H1 (cell line): Measurements from ENCODE around the gene USP13. TPM values are rescaled to one million over a fixed set of nuclear protein-coding genes. Genes with fewer than 3 reads are reported as not detected.

Experiments used
- CTCF ChIA-PET: fragments of 300-600 bp; sonication (Branson Sonifier 250); formaldehyde crosslinking; loops from one replicate; lab custom pipeline; 2021; ENCODE audit not compliant: partially characterized antibody; lab: Charles Lee
- POLR2A ChIA-PET: fragments of 300-600 bp; sonication (Branson Sonifier 250); formaldehyde crosslinking; loops from one replicate; lab custom pipeline; 2021; ENCODE audit warnings: inconsistent platforms; ENCODE audit not compliant: partially characterized antibody; lab: Charles Lee
- DNase-seq, 2 experiments: peaks; one replicate each; pipeline versions ENCODE4 v3.0.0 to v3.0.0-alpha.2; 2010 to 2022; ENCODE audit warnings: low spot score in 2 of 2, low read depth in 1 of 2, mixed read lengths in 1 of 2
- FAIRE-seq: peaks from 2 replicates; lab custom pipeline; 2011; peaks lifted over from hg19 to GRCh38; lab: Jason Lieb, UNC
- H2AFZ ChIP-seq: 2 replicates; pipeline ENCODE4 v1.8.1; 2012; ENCODE audit warnings: low read length, inconsistent platforms
- H2AK5ac ChIP-seq: 2 replicates; pipeline ENCODE4 v1.6.1; 2013; ENCODE audit warnings: low read depth, low read length
- H2BK120ac ChIP-seq: replicated peaks from 2 replicates; pipeline ENCODE3; 2013; ENCODE audit warnings: low read depth, low read length, inconsistent platforms
- H2BK12ac ChIP-seq: 2 replicates; pipeline ENCODE4 v1.6.1; 2013; ENCODE audit warnings: low read depth, low read length
- H2BK15ac ChIP-seq: 2 replicates; pipeline ENCODE4 v1.6.1; 2013; ENCODE audit warnings: low read length
- H2BK20ac ChIP-seq: 2 replicates; pipeline ENCODE4 v1.6.1; 2013; ENCODE audit warnings: low read length
- H2BK5ac ChIP-seq: 2 replicates; pipeline ENCODE4 v1.6.1; 2013; ENCODE audit warnings: low read depth, low read length
- H3K14ac ChIP-seq: 2 replicates; pipeline ENCODE4 v1.6.1; 2013; ENCODE audit warnings: inconsistent platforms; ENCODE audit not compliant: insufficient read length
- H3K18ac ChIP-seq: 2 replicates; pipeline ENCODE4 v1.6.1; 2013; ENCODE audit warnings: low read length; ENCODE audit errors: extremely low read depth
- H3K23ac ChIP-seq: 2 replicates; pipeline ENCODE4 v1.6.1; 2013; ENCODE audit warnings: inconsistent platforms; ENCODE audit not compliant: insufficient read length
- H3K23me2 ChIP-seq: 2 replicates; pipeline ENCODE4 v1.6.1; 2013; ENCODE audit warnings: low read depth, low read length
- H3K27ac ChIP-seq: 2 replicates; pipeline ENCODE4 v1.6.1; 2011; ENCODE audit warnings: low read depth, low read length, inconsistent platforms
- H3K27me3 ChIP-seq, 4 experiments: replicated peaks in 1 of 4; 1 replicate in 1 of 4; 2 replicates in 3 of 4; pipeline versions ENCODE4 v1.6.1 to v1.8.1; 2011 to 2013; ENCODE audit warnings: low read length in 3 of 4, mild to moderate bottlenecking in 3 of 4, inconsistent platforms in 2 of 4, mixed read lengths in 2 of 4, moderate library complexity in 1 of 4; ENCODE audit not compliant: control insufficient read depth in 3 of 4, insufficient read depth in 3 of 4; ENCODE audit errors: extremely low read depth in 1 of 4
- H3K36me3 ChIP-seq, 4 experiments: 2 replicates each; pipeline versions ENCODE4 v1.6.1 to v1.8.1; 2011 to 2013; ENCODE audit warnings: mild to moderate bottlenecking in 4 of 4, low read length in 3 of 4, moderate library complexity in 2 of 4, control low read depth in 1 of 4, inconsistent platforms in 1 of 4; ENCODE audit not compliant: insufficient read depth in 4 of 4, control insufficient read depth in 2 of 4
- H3K4ac ChIP-seq: replicated peaks from 2 replicates; pipeline ENCODE3; 2013; ENCODE audit warnings: low read length, low read depth, mixed read lengths, inconsistent platforms; ENCODE audit not compliant: insufficient read length
- H3K4me1 ChIP-seq, 4 experiments: replicated peaks in 1 of 4; 1 replicate in 1 of 4; 2 replicates in 3 of 4; pipeline versions ENCODE4 v1.6.1 to v1.8.1; 2011 to 2013; ENCODE audit warnings: low read length in 3 of 4, inconsistent platforms in 2 of 4, mixed read lengths in 1 of 4; ENCODE audit not compliant: insufficient read depth in 4 of 4, control insufficient read depth in 3 of 4
- H3K4me2 ChIP-seq, 2 experiments: 2 replicates each; pipeline versions ENCODE4 v1.6.1 to v1.8.1; 2011 to 2013; ENCODE audit warnings: low read depth in 2 of 2, low read length in 2 of 2, control low read depth in 1 of 2, inconsistent platforms in 1 of 2, mild to moderate bottlenecking in 1 of 2; ENCODE audit not compliant: insufficient read depth in 1 of 2
- H3K4me3 ChIP-seq, 4 experiments: fragments of 200-600, 300-600 bp in 1 of 4; sonication (generic), shearing (Covaris generic), sonication (Bioruptor Twin) in 1 of 4; 2 replicates each; pipeline versions ENCODE4 v1.5.1 to v1.8.1; 2011 to 2016; ENCODE audit warnings: low read length in 4 of 4, low read depth in 3 of 4, control low read depth in 2 of 4, inconsistent platforms in 2 of 4, mild to moderate bottlenecking in 2 of 4, mixed read lengths in 1 of 4, moderate library complexity in 1 of 4; ENCODE audit not compliant: insufficient read depth in 2 of 4; ENCODE audit errors: extremely low read depth in 1 of 4
- H3K56ac ChIP-seq: replicated peaks from 2 replicates; pipeline ENCODE3; 2013; ENCODE audit warnings: low read depth, mild to moderate bottlenecking, mixed read lengths, low read length, inconsistent platforms; ENCODE audit not compliant: insufficient read length
- H3K79me1 ChIP-seq: 2 replicates; pipeline ENCODE4 v1.6.1; 2013; ENCODE audit warnings: low read depth, low read length, control low read depth
- H3K79me2 ChIP-seq, 2 experiments: 2 replicates each; pipeline versions ENCODE4 v1.6.1 to v1.8.1; 2012 to 2013; ENCODE audit warnings: low read length in 2 of 2, mild to moderate bottlenecking in 2 of 2, inconsistent platforms in 1 of 2; ENCODE audit not compliant: insufficient read depth in 2 of 2, control insufficient read depth in 1 of 2
- H3K9ac ChIP-seq, 4 experiments: replicated peaks in 1 of 4; 1 replicate in 1 of 4; 2 replicates in 3 of 4; pipeline versions ENCODE4 v1.6.1 to v1.8.1; 2011 to 2013; ENCODE audit warnings: low read depth in 3 of 4, low read length in 3 of 4, control low read depth in 2 of 4, mild to moderate bottlenecking in 2 of 4, moderate library complexity in 2 of 4, inconsistent platforms in 1 of 4; ENCODE audit errors: extremely low read depth in 1 of 4
- H3K9me3 ChIP-seq, 2 experiments: 2 replicates each; pipeline versions ENCODE4 v1.6.1 to v1.8.1; 2012 to 2013; ENCODE audit warnings: mild to moderate bottlenecking in 2 of 2, moderate library complexity in 2 of 2, control low read depth in 1 of 2, inconsistent platforms in 1 of 2, low read depth in 1 of 2, low read length in 1 of 2, mixed read lengths in 1 of 2; ENCODE audit not compliant: insufficient read depth in 2 of 2
- H4K20me1 ChIP-seq, 2 experiments: replicated peaks in 1 of 2; 2 replicates each; pipeline versions ENCODE3 to v1.8.1; 2011 to 2013; ENCODE audit warnings: inconsistent platforms in 2 of 2, low read length in 2 of 2, mild to moderate bottlenecking in 1 of 2; ENCODE audit not compliant: insufficient read depth in 2 of 2, control insufficient read depth in 1 of 2
- H4K5ac ChIP-seq: 2 replicates; pipeline ENCODE4 v1.6.1; 2013; ENCODE audit warnings: low read length, low read depth, mixed read lengths, inconsistent platforms; ENCODE audit not compliant: insufficient read length
- H4K8ac ChIP-seq: 2 replicates; pipeline ENCODE4 v1.8.0; 2013; ENCODE audit warnings: mild to moderate bottlenecking, moderate library complexity, low read length, inconsistent platforms; ENCODE audit not compliant: insufficient read depth; ENCODE audit errors: extremely low read depth
- H4K91ac ChIP-seq: replicated peaks from 2 replicates; pipeline ENCODE3; 2013; ENCODE audit warnings: low read length, mixed read lengths, inconsistent platforms; ENCODE audit not compliant: insufficient read length
- BACH1 ChIP-seq: IDR thresholded peaks from 2 replicates; pipeline ENCODE4 v1.6.1; 2012; ENCODE audit warnings: low read length, improper control_type of control experiment
- CBX5 ChIP-seq: fragments of 300-800, 300-1000 bp; sonication (generic); IDR thresholded peaks from 2 replicates; pipeline ENCODE4 v1.7.1; 2016; ENCODE audit warnings: antibody characterized with exemption, low read length, low read depth
- CHD2 ChIP-seq: IDR thresholded peaks from 2 replicates; pipeline ENCODE4 v1.6.1; 2012; ENCODE audit warnings: low read length, improper control_type of control experiment
- EZH2 ChIP-seq: fragments of 200-600 bp; sonication (generic); IDR thresholded peaks from 2 replicates; pipeline ENCODE4 v1.7.1; 2012; ENCODE audit warnings: low read depth, mild to moderate bottlenecking, moderate library complexity, low read length, inconsistent platforms; ENCODE audit not compliant: severe bottlenecking
- FOSL1 ChIP-seq: IDR thresholded peaks from 2 replicates; pipeline ENCODE4 v1.6.1; 2011; ENCODE audit warnings: mild to moderate bottlenecking, low read depth, low read length, moderate library complexity; ENCODE audit not compliant: insufficient read depth
- JUN ChIP-seq: IDR thresholded peaks from 2 replicates; pipeline ENCODE4 v1.6.1; 2011; ENCODE audit warnings: low read depth, mild to moderate bottlenecking, improper control_type of control experiment, low read length
- PHF8 ChIP-seq: fragments of 200-600 bp; sonication (generic); conservative IDR thresholded peaks from 2 replicates; pipeline ENCODE4 v1.7.1; 2012; ENCODE audit warnings: low read depth, mild to moderate bottlenecking, inconsistent platforms, low read length, moderate library complexity
- RAD21 ChIP-seq, 2 experiments: IDR thresholded peaks in 1 of 2; conservative IDR thresholded peaks in 1 of 2; 2 replicates each; pipeline ENCODE4 v1.6.1; 2011; ENCODE audit warnings: low read depth in 2 of 2, low read length in 2 of 2, improper control_type of control experiment in 1 of 2, inconsistent platforms in 1 of 2, mild to moderate bottlenecking in 1 of 2, moderate library complexity in 1 of 2
- SIRT6 ChIP-seq: IDR thresholded peaks from one replicate; pipeline ENCODE4 v1.7.1; 2012; ENCODE audit warnings: low read length, inconsistent platforms
- TAF1 ChIP-seq: IDR thresholded peaks from 2 replicates; pipeline ENCODE4 v1.6.1; 2011; ENCODE audit warnings: mild to moderate bottlenecking, low read depth, low read length
- WGBS, 2 experiments: shearing (Covaris generic) in 1 of 2; methylation state at CpG; one replicate each; pipeline versions ENCODE4 v1.1.6 to v1.1.7; 2013 to 2015; ENCODE audit warnings: low lambda C conversion rate in 2 of 2, mixed read lengths in 2 of 2, inconsistent platforms in 1 of 2, low coverage in 1 of 2, missing lambda C conversion rate in 1 of 2; ENCODE audit not compliant: insufficient replicate concordance in 2 of 2, insufficient coverage in 1 of 2, insufficient read length in 1 of 2; ENCODE audit errors: extremely low coverage in 1 of 2, missing lambda C conversion rate in 1 of 2; 5-methylcytosine and 5-hydroxymethylcytosine counted together
- polyA plus RNA-seq, 7 experiments: library from polyadenylated mRNA; depleted of rRNA in 3 of 7; stranded (reverse) in 5 of 7; unstranded in 2 of 7; fragments of >200 nt in 5 of 7; fragments of 200-250 nt in 2 of 7; gene quantifications; 1 replicate in 5 of 7; 2 replicates in 1 of 7; 4 replicates in 1 of 7; pipeline versions ENCODE4 v1.2.1 to v1.2.3, GENCODE V29; 2011 to 2013; ENCODE audit warnings: missing spikeins in 2 of 7, mixed read lengths in 2 of 7
- total RNA-seq: library from RNA; stranded (reverse); fragmentation: NEBNext Ultra II Directional; extraction: Animal tissue kit (Norgen Biotek cat#: 25700); gene quantifications from 2 replicates; pipeline ENCODE4 v1.2.1, GENCODE V29; 2021
- TF ChIP-seq, protein P1 (sequence below): IDR thresholded peaks from 2 replicates; pipeline ENCODE4 v1.6.1; 2012; ENCODE audit warnings: inconsistent platforms

USP13 gene
- total and polyA plus RNA-seq, 2 of the 8 experiments (the other 6 are each of a cell fraction or from before 2014, with no cell fraction given), result 7.9 to 25.9 TPM

- 58% methylated on average over 11 of the region's 11 CpGs; no CpG with 5 or more reads in 1 of the 2 experiments for WGBS, 2 experiments
- H3K4me2 ChIP-seq, result peak overlapping the region; percentile 70 to 95
- H3K79me1 ChIP-seq, result peaks cover 6% of the 10 kb centered on the region
- H3K9ac ChIP-seq, result peak overlapping the region in 2 of 4 experiments; percentile 62 to 97; a peak in 3 of 7 replicates
- no peak overlapping the region for H4K5ac ChIP-seq
- CTCF ChIA-PET, result interaction anchor here (0.6 to 0.7 kb wide), 2 partner anchors 58 to 116 kb away, joined by 3 read pairs; no protein-coding TSS in a partner anchor
- H3K4me1 ChIP-seq, result peaks cover 3 to 8% (median 4%) of the 10 kb centered on the region in 4 experiments; a peak in 6 of 7 replicates
- FAIRE-seq, result no peak
- H2BK15ac ChIP-seq, result no peak overlapping the region
- no peak overlapping the region for H2BK120ac ChIP-seq
- H3K9me3 ChIP-seq, result no peaks in the 10 kb centered on the region
- H3K23me2 ChIP-seq, result peaks cover 5% of the 10 kb centered on the region; the same call in 1 of the 2 replicates
- peaks cover 0 to 5% of the 10 kb centered on the region in 2 experiments for H4K20me1 ChIP-seq
- no peaks in the 10 kb centered on the region for H3K36me3 ChIP-seq
- H2BK20ac ChIP-seq, result no peak overlapping the region
- H2BK5ac ChIP-seq, result no peak overlapping the region
- 0 out of 2 replicates have a peak overlapping the region, but pooled peaks have one; percentile 80 for H2AFZ ChIP-seq
- H2AK5ac ChIP-seq, result no peak overlapping the region
- no peak overlapping the region for H3K4ac ChIP-seq
- H3K14ac ChIP-seq, result no peak overlapping the region
- H3K56ac ChIP-seq, result no peak overlapping the region
- H3K18ac ChIP-seq, result no peak overlapping the region
- no peak for DNase-seq
- POLR2A ChIA-PET, result interaction anchor here (1.0 to 2.7 kb wide), 9 partner anchors 8 to 75 kb away, joined by 3 to 11 read pairs (median 4); partner anchors contain the start of genes MRPL47 and NDUFB5
- no peaks in the 10 kb centered on the region for H3K27me3 ChIP-seq
- no peak overlapping the region for H3K23ac ChIP-seq
- no peak overlapping the region for H4K91ac ChIP-seq
- peaks cover 5 to 29% of the 10 kb centered on the region in 2 experiments; a peak in 3 of 4 replicates for H3K79me2 ChIP-seq
- H4K8ac ChIP-seq, result no peak overlapping the region
- no peak overlapping the region for H3K27ac ChIP-seq
- H3K4me3 ChIP-seq, result peak overlapping the region; percentile 62 to 77 (median 74)
- no peak overlapping the region for H2BK12ac ChIP-seq
- TF ChIP-seq TAF1, result no peak
- TF ChIP-seq RAD21 (IDR thresholded peaks at IDR 0.05 in 1 of 2, conservative IDR thresholded peaks at IDR 0.05 in 1 of 2; ENCODE audit: low read depth in 2 of 2, low read length in 2 of 2), result no peak
- TF ChIP-seq FOSL1, result no peak
- no peak for TF ChIP-seq BACH1
- no peak for TF ChIP-seq CHD2
- TF ChIP-seq CBX5, result no peak
- TF ChIP-seq JUN, result no peak
- no peak for TF ChIP-seq EZH2
- TF ChIP-seq, protein P1, sequence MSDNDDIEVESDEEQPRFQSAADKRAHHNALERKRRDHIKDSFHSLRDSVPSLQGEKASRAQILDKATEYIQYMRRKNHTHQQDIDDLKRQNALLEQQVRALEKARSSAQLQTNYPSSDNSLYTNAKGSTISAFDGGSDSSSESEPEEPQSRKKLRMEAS, result no peak
- no peak for TF ChIP-seq SIRT6
- TF ChIP-seq PHF8, result no peak
These were observed 973 bp upstream of the USP13 start for GRCh38 chr3:179651687-179652446.
